NCI-H2029 (cell line): ENCODE data around the gene GSE1.

ENCODE experiments used
- DNase-seq: peaks from one replicate; lab custom pipeline; 2025; lab: John Stamatoyannopoulos, UW

The GSE1 gene

GRCh38 chr16:85607321-85607765, 5.8 kb upstream of the GSE1 start:
- DNase-seq = no peak

- DNase-seq = no peak
Measured at GRCh38 chr16:85607796-85608514, 5.2 kb upstream of the GSE1 start.

GRCh38 chr16:85608515-85608885, 4.6 kb upstream of the GSE1 start:
- peak; percentile 34 for DNase-seq

GRCh38 chr16:85608887-85609286, 4.2 kb upstream of the GSE1 start:
- no peak for DNase-seq

GRCh38 chr16:85609539-85609938, 3.6 kb upstream of the GSE1 start:
- DNase-seq = no peak

- DNase-seq = peak; percentile 40
Measured at GRCh38 chr16:85610059-85610445, 3.1 kb upstream of the GSE1 start.

- peak; percentile 78 for DNase-seq
Measured at GRCh38 chr16:85610446-85611193, 2.5 kb upstream of the GSE1 start.

GRCh38 chr16:85611194-85611443, 2.0 kb upstream of the GSE1 start:
- DNase-seq = no peak

GRCh38 chr16:85611444-85612190, 1.5 kb upstream of the GSE1 start:
- peak; percentile 54 for DNase-seq

- DNase-seq = peak; percentile 37
Measured at GRCh38 chr16:85612191-85612800, 826 bp upstream of the GSE1 start.

GRCh38 chr16:85613604-85614337, 649 bp downstream of the GSE1 start:
- DNase-seq = peak; percentile 38

- DNase-seq = no peak
Measured at GRCh38 chr16:85614338-85615013, 1.4 kb downstream of the GSE1 start.

GRCh38 chr16:85615014-85615851, 2.1 kb downstream of the GSE1 start:
- DNase-seq = no peak

GRCh38 chr16:85615852-85616606, 2.9 kb downstream of the GSE1 start:
- no peak for DNase-seq

- DNase-seq = no peak
Measured at GRCh38 chr16:85616607-85617321, 3.6 kb downstream of the GSE1 start.

GRCh38 chr16:85617948-85618347, 4.8 kb downstream of the GSE1 start:
- no peak for DNase-seq

GRCh38 chr16:85618521-85618920, 5.4 kb downstream of the GSE1 start:
- DNase-seq = no peak

GRCh38 chr16:85619101-85619891, 6.2 kb downstream of the GSE1 start:
- no peak for DNase-seq
